HEK293T (cell line): ENCODE measurements around the gene FOXA1.

Experiments used
- HDGF ChIP-seq: fragments of 450-650 bp; IDR thresholded peaks from 2 replicates; pipeline ENCODE4 v1.6.1; 2017; ENCODE audit warnings: antibody characterized with exemption, borderline replicate concordance
- L3MBTL2 ChIP-seq: fragments of 450-650 bp; conservative IDR thresholded peaks from 2 replicates; pipeline ENCODE4 v1.6.1; 2016; ENCODE audit warnings: mild to moderate bottlenecking
- SP1 ChIP-seq: fragments of 450-650 bp; IDR thresholded peaks from 2 replicates; pipeline ENCODE4 v1.6.1; 2017
- TF ChIP-seq, protein P1 (sequence below): fragments of 450-650 bp; IDR thresholded peaks from 2 replicates; pipeline ENCODE4 v1.6.1; 2016

DNA sequence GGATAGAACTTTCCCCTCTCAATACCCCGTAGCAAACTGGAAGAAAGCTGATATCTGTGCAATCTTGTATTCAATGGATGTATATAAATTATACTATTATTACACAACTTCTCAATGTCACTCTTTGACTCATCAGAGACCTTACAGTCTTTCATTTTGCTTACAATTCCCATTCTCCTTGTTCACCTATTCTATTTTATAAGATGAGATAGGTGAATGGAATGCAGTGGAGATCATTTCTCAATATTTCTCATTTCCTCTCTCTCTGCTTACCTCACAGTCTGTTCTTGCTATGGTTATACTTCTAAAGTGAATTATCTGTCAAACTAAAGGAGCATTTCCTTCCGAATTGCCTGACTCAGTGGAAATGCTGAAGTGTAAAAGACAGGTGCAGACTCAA lies 14.9 kb downstream of the FOXA1 start:
- TF ChIP-seq, protein P1, sequence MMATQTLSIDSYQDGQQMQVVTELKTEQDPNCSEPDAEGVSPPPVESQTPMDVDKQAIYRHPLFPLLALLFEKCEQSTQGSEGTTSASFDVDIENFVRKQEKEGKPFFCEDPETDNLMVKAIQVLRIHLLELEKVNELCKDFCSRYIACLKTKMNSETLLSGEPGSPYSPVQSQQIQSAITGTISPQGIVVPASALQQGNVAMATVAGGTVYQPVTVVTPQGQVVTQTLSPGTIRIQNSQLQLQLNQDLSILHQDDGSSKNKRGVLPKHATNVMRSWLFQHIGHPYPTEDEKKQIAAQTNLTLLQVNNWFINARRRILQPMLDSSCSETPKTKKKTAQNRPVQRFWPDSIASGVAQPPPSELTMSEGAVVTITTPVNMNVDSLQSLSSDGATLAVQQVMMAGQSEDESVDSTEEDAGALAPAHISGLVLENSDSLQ, result no peak
- TF ChIP-seq SP1, result no peak
- TF ChIP-seq L3MBTL2, result no peak
- TF ChIP-seq HDGF, result no peak
